Transverse colon (tissue), 4 donors: ENCODE data around the gene AGXT. TPM values are rescaled to one million over a fixed set of nuclear protein-coding genes. Genes with fewer than 3 reads are reported as not detected.

Source experiments
- DNase-seq: peaks from one replicate; pipeline ENCODE4 v3.0.0-alpha.2; 2019
- H3K27ac ChIP-seq, 4 donors: fragments of 200-600 bp; sonication (generic); 2 replicates each; pipeline ENCODE4 v1.5.1; 2016 to 2018; ENCODE audit warnings: inconsistent platforms in 4 of 4
- H3K27me3 ChIP-seq: fragments of 200-600 bp; sonication (generic); 2 replicates; pipeline ENCODE4 v1.5.1; 2017; ENCODE audit warnings: inconsistent platforms
- H3K36me3 ChIP-seq, 4 donors: fragments of 200-600 bp; sonication (generic); 2 replicates each; pipeline ENCODE4 v1.5.1; 2017 to 2019; ENCODE audit warnings: inconsistent platforms in 4 of 4
- H3K4me1 ChIP-seq, 4 donors: fragments of 200-600 bp; sonication (generic); 2 replicates each; pipeline ENCODE4 v1.5.1; 2017 to 2020; ENCODE audit warnings: inconsistent platforms in 4 of 4
- H3K4me3 ChIP-seq, 4 donors: fragments of 200-600 bp; sonication (generic); 1 replicate in 1 of 4; 2 replicates in 3 of 4; pipeline versions ENCODE4 v1.5.1 to v1.6.1; 2017 to 2019; ENCODE audit warnings: inconsistent platforms in 4 of 4
- H3K9me3 ChIP-seq, 2 donors: fragments of 200-600 bp; sonication (generic); 2 replicates each; pipeline ENCODE4 v1.5.1; 2017 to 2019; ENCODE audit warnings: inconsistent platforms in 2 of 2
- EP300 ChIP-seq: sonication (generic); formaldehyde crosslinking; IDR thresholded peaks from one replicate; pipeline ENCODE4 v1.6.1; 2017; ENCODE audit warnings: antibody characterized with exemption, low read depth
- POLR2A ChIP-seq: fragments of 450-650 bp; IDR thresholded peaks from one replicate; pipeline ENCODE4 v1.6.1; 2016; ENCODE audit warnings: antibody characterized with exemption, mild to moderate bottlenecking, moderate library complexity
- POLR2AphosphoS5 ChIP-seq, 3 donors: sonication (generic); formaldehyde crosslinking; IDR thresholded peaks; one replicate each; pipeline ENCODE4 v1.6.1; 2016; ENCODE audit warnings: antibody characterized with exemption in 3 of 3
- WGBS, 2 donors: methylation state at CpG; one replicate each; pipeline ENCODE4 v1.1.5; 2018; ENCODE audit warnings: low coverage in 1 of 2; 5-methylcytosine and 5-hydroxymethylcytosine counted together
- in situ Hi-C, 4 donors: fragments of 200-750 bp; cut with MboI; loops; one replicate each; pipeline versions ENCODE4 v1.15.0 to v1.15.1; 2017; ENCODE audit warnings: low sequenced_read_pairs in 3 of 4, low pct_ligation_motif_present in 1 of 4, low pct_unique_long_range_greater_than_20kb in 1 of 4
- intact Hi-C: fragments of 100-400 bp; cut with DNase I; formaldehyde crosslinking; loops from one replicate; pipeline ENCODE4 v1.15.1; 2023; ENCODE audit warnings: low total_unique reads
- total RNA-seq, 4 donors: library from RNA; depleted of rRNA; stranded (reverse); fragments of >200 nt; gene quantifications; one replicate each; pipeline ENCODE4 v1.1.0, GENCODE V29; 2016
- TF ChIP-seq, protein P1 (sequence below), 5 experiments: fragments of 200-600 bp in 3 of 5; fragments of 450-650 bp in 2 of 5; sonication (generic) in 3 of 5; IDR thresholded peaks; 1 replicate in 2 of 5; 2 replicates in 3 of 5; pipeline ENCODE4 v1.5.1; 2016 to 2017; ENCODE audit warnings: antibody characterized with exemption in 5 of 5, inconsistent platforms in 3 of 5, mild to moderate bottlenecking in 2 of 5, moderate library complexity in 1 of 5

The AGXT gene
- total RNA-seq, 4 donors from 2014 or later: 0.32 to 2.2 (median 0.82) TPM; not detected in 1

DNA sequence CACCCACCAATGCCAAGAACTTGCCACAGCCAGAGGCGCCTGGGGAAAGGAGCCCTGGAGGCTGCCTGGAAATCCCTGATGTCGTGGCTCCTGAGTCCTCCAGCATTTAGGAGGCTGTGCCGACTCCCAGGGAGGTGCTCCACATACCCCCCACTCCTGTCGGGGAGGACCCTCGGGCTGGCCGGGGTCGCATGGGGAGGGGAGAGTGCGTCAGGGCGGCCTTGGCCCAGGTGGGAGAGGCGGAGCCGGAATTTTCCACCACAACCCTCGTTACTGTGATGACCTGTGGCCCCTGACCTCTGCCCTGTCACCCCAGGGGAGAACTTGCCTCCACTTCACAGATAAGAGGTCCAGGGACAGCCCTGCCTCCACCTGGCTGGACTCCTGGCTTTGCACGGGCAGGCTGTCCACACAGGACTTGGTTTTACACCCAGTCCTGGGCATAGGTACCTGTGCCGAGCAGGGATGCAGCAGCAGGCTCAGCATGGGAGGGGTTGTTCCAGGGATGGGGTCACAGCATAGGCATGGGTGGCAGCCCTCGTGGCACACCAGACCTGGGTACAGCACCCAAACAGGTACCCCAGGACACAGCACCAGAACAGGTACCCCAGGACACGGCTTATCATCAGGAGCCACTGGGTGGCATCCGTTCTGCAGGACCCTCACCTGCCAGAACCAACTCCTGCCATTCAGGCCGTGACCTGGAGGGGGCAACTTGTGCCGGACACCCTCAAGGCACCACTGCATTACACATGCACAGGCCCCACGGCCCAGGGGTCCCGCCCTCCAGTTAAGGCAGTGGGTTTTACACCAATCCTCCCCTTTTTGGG, 12.3 kb upstream of the AGXT start:
- Histone ChIP-seq H3K36me3 (no peaks in the 10 kb centered on the region), H3K4me3 (no peak overlapping the region), H3K4me1 (peaks cover 0 to 11% (median 0%) of the 10 kb centered on the region in 4 donors), H3K9me3 (no peaks in the 10 kb centered on the region), H3K27ac (no peak overlapping the region), H3K27me3 (no peaks in the 10 kb centered on the region)
- DNase-seq: no peak
- TF ChIP-seq POLR2A (no peak), EP300 (no peak), POLR2AphosphoS5 (IDR thresholded peaks at IDR 0.05) (no peak)
- TF ChIP-seq, protein P1, sequence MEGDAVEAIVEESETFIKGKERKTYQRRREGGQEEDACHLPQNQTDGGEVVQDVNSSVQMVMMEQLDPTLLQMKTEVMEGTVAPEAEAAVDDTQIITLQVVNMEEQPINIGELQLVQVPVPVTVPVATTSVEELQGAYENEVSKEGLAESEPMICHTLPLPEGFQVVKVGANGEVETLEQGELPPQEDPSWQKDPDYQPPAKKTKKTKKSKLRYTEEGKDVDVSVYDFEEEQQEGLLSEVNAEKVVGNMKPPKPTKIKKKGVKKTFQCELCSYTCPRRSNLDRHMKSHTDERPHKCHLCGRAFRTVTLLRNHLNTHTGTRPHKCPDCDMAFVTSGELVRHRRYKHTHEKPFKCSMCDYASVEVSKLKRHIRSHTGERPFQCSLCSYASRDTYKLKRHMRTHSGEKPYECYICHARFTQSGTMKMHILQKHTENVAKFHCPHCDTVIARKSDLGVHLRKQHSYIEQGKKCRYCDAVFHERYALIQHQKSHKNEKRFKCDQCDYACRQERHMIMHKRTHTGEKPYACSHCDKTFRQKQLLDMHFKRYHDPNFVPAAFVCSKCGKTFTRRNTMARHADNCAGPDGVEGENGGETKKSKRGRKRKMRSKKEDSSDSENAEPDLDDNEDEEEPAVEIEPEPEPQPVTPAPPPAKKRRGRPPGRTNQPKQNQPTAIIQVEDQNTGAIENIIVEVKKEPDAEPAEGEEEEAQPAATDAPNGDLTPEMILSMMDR (IDR thresholded peaks at IDR 0.05): no peak
- 40 to 80% methylated on average over 1 to 20 of the region's 21 CpGs for WGBS, 2 donors
- intact Hi-C loops (no loop called here), in situ Hi-C loops (no loop called here)

DNA sequence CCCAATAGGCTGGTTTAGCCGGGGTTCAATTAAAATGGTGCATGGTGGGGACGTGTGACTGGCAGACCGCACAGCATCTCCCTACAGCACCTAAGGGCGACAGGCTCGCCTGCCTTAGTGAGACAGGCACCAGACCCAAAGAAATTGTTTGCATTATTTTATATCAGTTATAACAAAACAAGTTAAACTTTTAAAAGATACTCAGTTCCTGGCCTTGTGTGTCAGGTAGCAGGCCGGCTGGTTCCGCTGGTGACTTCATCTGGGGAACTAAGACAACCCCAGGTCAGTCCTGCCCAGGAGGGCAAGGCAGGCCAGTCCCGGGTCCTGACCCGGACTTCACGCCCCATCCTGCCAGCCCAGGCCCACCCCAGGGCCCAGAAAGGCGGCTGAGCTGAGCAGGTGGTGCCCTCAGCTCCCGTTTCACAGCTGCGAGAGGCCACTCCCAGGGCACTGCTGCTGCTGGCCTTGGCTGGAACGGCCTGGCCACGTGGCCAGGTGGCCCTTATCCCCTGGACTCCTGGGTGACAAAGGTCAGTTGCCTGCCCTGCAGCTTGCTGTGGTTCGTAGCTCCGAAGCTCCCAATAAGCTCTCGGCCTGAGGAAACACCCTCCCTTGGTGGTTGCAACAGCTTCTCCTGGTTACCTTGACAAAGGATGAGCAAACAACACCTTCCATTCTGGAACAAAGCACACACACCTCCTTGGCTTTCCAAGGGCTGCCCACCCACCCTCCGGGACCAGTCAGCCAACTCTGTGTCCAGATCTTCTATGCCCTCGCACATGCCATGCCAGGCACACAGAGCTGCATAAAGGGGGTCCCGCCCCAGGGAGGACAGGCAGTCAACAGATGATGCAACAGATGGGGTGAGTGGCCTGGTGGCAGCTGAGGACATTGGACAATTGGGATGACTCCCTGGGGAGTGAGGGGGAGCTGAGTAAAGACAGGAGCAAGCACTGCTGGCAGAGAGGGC, 11.3 kb upstream of the AGXT start:
- no peak overlapping the region for H3K27ac ChIP-seq
- no peaks in the 10 kb centered on the region for H3K9me3 ChIP-seq
- no peaks in the 10 kb centered on the region for H3K36me3 ChIP-seq
- H3K27me3 ChIP-seq: no peaks in the 10 kb centered on the region
- DNase-seq: peak; percentile 54
- H3K4me3 ChIP-seq: no peak overlapping the region
- intact Hi-C loops: no loop called here
- in situ Hi-C loops: no loop called here
- H3K4me1 ChIP-seq: peaks cover 0 to 6% (median 0%) of the 10 kb centered on the region in 4 donors
- TF ChIP-seq EP300 (no peak), POLR2AphosphoS5 (IDR thresholded peaks at IDR 0.05) (no peak), POLR2A (no peak)
- TF ChIP-seq, protein P1 (IDR thresholded peaks at IDR 0.05): no peak
- WGBS, 2 donors: 71% methylated on average over 21 of the region's 21 CpGs; no CpG with 5 or more reads in 1 of the 2 donors

DNA sequence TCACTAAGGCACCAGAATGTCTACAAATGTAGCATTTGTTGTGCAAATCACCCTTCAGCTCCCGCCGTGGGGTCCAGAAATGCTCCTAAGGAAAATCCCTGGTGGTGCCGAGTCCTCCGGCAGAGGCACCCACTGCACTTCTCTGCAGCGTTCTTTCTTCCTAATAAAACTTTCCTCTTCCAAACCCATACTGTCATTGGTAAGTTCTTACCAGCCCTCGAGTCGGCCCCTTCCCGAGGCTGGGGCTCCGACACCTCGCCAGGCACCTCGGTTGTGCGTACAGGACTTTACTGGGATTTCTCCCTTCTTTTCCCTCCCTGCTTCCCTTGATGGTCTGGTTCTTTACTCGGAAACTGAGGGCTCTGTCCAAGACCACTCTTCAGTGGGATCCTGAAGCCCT, 10.3 kb upstream of the AGXT start:
- in situ Hi-C loops: no loop called here
- Histone ChIP-seq H3K27me3 (no peaks in the 10 kb centered on the region), H3K4me3 (no peak overlapping the region), H3K4me1 (peaks cover 0 to 6% (median 0%) of the 10 kb centered on the region in 4 donors), H3K9me3 (no peaks in the 10 kb centered on the region), H3K36me3 (no peaks in the 10 kb centered on the region), H3K27ac (no peak overlapping the region)
- DNase-seq: no peak
- WGBS, 2 donors: 82 to 89% methylated on average over 13 of the region's 13 CpGs
- intact Hi-C loops: no loop called here
- TF ChIP-seq EP300: no peak

DNA sequence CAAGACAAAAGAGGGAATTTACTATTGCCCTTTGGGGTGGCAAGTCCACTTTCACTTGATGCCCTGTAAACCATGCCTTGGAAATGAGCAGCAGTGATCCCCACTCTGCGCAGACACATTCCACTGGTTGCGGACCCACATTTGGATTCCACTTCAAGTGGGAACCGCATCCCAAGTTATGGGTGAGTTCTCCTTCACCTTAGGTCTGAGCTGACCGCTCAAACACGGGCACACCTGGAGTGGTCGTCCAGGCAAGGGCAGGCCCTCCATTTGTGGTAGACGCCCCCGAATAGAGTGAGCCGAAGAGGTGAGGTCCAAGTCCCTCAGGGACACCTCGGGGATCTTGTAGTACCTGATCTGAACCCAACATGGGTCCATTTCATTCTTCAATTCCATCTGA, 9.8 kb upstream of the AGXT start:
- intact Hi-C loops: no loop called here
- Histone ChIP-seq H3K9me3 (no peaks in the 10 kb centered on the region), H3K27me3 (no peaks in the 10 kb centered on the region), H3K36me3 (no peaks in the 10 kb centered on the region), H3K4me1 (peaks cover 0 to 6% (median 0%) of the 10 kb centered on the region in 4 donors), H3K4me3 (no peak overlapping the region), H3K27ac (no peak overlapping the region)
- no peak for DNase-seq
- 82 to 96% methylated on average over 4 to 10 of the region's 10 CpGs for WGBS, 2 donors
- in situ Hi-C loops: no loop called here
- TF ChIP-seq POLR2A (no peak), POLR2AphosphoS5 (IDR thresholded peaks at IDR 0.05) (no peak), EP300 (no peak)
- TF ChIP-seq, protein P1 (IDR thresholded peaks at IDR 0.05): no peak
